Stimulated activated CD4-positive, alpha-beta T cell treated with anti-CD3 and anti-CD28 coated beads, Interleukin-12 subunit alpha, Interleukin-12 subunit beta, amount 100 ng/mL, for 24 hours (primary cell): ENCODE data around the gene RASGRF2.

Experiments
- DNase-seq, 2 experiments: peaks; one replicate each; pipeline ENCODE4 v3.0.0-alpha.2; 2020; ENCODE audit warnings: low read depth in 2 of 2

RASGRF2 gene

GRCh38 chr5:81204205-81204604, 244.0 kb downstream of the RASGRF2 start:
- no peak for DNase-seq

- DNase-seq = no peak
Observed at GRCh38 chr5:81205058-81205457, 244.9 kb downstream of the RASGRF2 start.

DNA sequence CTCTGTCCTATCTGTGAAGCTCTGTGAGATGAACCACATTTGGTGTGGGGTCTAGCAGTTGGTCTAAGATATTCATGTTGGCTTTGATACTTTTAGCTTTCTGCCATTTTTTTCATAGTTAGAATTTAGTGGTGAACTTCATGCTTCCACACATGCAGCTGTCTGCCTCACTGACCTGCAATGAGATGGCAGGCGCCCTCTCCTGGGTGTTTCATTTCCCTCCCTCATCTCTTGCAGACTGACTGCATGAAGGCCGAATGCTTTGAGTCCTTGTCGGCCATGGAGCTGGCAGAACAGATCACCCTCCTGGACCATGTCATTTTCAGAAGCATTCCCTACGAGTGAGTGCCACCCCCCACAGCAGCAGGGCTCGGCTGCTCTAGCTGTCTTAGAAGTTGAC, 246.8 kb downstream of the RASGRF2 start:
- DNase-seq = no peak

DNA sequence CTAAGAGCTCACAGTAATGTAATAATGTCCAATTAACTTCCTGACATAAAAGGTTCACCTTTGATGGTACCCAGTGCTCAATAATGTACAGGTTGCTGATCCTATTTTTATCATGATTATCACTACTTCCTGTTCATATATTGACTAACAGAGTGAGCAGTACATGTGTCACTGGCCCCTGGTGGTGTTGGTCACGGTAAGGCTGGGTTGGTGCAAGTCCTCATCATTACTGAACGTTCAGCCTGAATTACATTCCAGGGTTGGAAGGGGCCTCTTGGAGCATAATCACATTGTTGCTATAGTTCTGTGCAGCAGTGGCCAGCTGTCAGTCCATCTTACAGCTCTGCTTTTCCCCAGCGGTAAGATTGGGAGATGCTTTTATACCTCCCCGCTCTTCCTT, 248.7 kb downstream of the RASGRF2 start:
- no peak for DNase-seq

DNA sequence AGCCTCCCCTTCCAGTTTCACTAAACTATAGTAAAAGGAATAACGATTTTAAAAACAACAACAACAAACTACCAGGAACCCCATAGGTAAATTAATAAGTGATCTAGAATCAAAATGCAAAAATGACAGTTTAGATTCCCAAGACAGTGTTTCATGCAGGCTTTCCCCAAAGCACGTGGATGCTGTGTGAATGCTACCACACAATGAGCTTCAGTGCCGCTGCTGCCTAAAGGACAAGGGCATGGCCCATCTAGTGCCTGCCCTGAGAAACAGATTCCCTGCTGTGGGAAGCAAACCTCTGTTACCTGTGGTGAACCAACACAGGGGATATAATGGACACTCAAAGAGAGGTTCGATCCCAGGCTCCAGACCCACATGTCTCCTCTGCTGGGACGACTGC, 249.2 kb downstream of the RASGRF2 start:
- DNase-seq = no peak

GRCh38 chr5:81209869-81210493, 249.8 kb downstream of the RASGRF2 start:
- peak in 1 of 2 experiments; percentile 10 for DNase-seq

GRCh38 chr5:81212211-81212751, 252.1 kb downstream of the RASGRF2 start:
- no peak for DNase-seq

DNA sequence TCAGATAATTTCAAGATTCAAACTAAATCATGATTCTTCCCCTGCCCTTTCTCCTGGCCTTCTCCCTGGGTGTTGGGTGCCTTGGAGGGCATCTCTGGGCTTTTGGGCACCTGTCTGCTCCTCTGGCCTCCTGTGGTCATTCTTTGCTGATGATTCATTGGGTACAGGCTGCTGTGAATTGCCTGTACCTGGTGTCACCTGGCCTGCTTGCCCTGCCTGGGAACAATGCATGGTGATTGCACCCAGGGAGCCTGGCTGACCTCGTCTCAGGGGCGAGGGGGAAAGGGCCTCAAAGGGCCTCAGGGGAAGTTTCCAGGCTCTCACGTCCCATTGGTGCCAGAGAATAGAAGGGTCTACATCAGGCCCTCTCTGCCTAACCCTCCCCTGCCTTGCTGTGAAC, 252.9 kb downstream of the RASGRF2 start:
- DNase-seq = no peak

GRCh38 chr5:81214848-81215247, 254.7 kb downstream of the RASGRF2 start:
- DNase-seq = no peak

DNA sequence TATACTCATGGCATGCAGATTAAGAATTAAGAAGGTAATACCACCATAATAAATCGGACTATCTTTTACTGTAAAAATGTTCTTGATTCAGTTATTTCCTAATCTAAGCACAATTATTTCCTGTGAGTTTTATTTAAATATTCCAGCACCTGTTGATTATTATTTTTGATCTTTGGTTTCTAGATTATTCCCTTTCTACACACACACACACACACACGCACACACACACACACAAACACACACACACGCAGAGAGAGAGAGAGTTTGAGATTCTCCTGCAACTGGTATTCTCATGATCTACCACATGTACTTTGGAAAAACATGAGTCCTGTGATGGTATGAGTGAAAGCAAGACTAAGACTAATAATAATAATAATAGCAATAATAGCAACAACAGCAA, 256.0 kb downstream of the RASGRF2 start:
- no peak for DNase-seq

- DNase-seq = no peak
Observed at GRCh38 chr5:81219389-81219788, 259.2 kb downstream of the RASGRF2 start.

GRCh38 chr5:81222285-81222684, 262.1 kb downstream of the RASGRF2 start:
- no peak for DNase-seq

DNA sequence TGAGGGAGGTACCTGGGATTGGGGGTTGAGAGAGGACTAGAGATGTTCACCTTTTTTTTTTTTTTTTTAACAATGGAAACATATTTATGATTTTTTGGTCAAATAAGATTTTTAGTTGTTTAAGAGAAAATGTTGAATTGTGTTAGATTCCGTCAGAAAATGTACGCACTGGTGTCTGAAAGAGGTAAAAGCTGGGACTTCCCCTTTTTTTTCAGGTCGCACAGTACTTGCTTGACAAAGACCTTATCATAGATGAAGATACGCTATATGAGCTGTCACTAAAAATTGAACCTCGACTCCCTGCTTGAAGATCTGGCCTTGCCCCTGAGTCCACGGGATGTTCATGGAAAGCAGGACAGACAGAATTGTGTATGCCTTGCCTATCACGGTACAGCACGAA, 265.3 kb downstream of the RASGRF2 start:
- DNase-seq = no peak

DNA sequence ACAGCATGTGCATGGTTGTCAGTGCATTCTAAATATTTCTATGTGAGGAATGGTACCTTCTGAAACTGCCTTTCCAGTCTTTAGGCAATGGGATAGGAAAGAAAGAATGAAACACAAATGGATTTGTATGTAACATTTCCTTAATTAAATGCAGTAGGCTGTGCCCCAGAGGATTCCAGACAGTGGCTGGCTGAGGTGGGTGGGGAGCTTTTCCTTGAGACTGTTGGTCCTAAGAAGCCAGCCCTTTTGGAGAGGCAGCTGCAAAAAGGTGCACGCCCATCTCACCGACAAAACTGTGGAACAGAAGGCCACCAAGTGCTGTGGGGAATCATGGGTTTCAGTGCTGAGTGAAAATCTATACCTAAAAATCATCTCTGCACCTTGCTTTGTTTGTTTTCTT, 266.1 kb downstream of the RASGRF2 start:
- DNase-seq = no peak

DNA sequence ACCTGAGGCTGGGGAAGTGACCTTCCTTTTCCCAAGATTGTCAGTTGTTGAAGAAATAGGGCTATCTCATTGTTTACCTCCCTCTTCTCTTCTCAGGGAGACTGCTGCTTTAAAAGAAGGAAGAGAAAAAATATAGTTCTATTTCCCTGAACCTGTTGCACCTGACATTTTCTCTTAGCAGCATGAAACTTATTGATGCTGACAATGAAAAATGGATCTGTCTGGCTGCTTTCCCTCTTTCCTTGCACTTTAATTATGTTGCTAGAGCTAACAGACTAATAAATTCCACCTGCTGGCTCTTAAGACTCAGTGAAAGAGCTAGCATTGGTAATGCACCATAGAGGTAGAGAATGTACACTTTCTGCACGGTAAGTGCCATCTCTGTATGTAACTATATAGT, 266.8 kb downstream of the RASGRF2 start:
- DNase-seq = no peak

DNA sequence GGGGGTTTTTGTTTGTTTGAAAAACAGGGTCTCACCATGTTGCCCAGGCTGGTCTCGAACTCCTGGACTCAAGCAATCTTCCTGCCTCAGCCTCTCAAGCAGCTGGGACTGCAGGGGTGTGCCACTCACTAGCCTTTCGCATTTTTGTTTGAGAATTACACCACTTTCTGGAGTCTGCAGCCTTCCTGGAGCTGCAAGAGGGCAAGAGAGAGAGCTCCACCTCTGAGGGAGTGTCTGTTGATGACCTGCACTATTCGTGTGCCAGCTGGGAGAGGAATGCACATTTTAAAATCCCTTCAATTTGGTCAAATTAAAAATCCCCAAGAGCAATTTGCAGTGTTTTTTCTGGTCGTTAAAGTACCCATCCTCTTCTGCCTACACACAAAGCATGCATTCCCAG, 267.9 kb downstream of the RASGRF2 start:
- no peak for DNase-seq

GRCh38 chr5:81230416-81230815, 270.3 kb downstream of the RASGRF2 start:
- no peak for DNase-seq

DNA sequence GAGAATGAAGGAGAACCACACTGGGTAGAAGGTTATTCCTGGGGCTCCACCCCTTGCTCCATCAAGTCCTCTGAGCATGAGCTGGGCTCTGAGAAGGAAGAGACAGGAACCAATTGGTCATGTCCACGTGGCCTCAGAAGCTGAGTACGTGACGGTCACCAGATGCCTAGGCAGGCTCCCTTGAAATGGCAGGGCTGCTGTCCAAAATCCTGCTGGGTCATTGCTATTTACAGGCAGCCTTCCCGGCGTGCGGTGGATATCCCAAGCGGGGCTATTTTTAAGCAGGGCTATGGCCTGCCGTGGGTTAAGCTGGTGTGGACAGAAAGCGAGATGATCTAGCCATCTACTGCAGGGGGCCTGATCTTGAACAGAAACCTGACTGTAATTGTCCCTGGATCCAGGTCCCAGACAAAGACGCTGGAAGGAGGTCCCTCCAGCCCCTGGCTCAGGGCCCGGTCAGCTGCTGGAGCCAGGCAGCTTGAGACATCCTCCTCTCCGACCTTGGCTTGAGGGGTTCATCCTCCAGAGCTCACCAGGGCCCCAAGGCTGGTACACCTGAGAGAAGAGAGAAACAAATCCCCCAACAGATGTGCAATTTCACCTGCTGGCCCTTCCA, 272.4 kb downstream of the RASGRF2 start:
- DNase-seq = no peak

- no peak for DNase-seq
Observed at GRCh38 chr5:81233080-81233634, 273.0 kb downstream of the RASGRF2 start, which contains the start of gene CKMT2. CKMT2 (plus strand) TSS chr5:81233322; CDS start chr5:81251133, 17,811 bp downstream.

DNA sequence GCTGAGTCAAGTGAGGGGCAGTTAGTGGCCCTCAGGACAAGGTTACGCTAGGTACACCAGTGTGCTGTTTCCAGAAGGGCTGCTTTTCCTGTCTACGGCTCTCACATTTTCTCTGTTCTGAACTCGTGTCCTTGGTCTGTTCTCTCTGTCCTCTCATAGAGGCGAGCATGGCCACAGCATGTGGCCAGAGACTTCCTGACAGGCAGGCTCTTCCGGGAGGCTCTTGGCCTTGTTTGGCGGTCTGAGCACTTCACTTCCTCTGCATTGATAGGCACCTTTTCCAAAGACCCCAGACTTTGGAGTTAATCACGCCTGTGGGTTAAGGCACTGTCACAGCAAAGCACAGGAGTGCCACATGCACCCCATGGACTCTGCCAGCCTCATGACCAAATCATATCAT, 274.1 kb downstream of the RASGRF2 start:
- no peak for DNase-seq

DNA sequence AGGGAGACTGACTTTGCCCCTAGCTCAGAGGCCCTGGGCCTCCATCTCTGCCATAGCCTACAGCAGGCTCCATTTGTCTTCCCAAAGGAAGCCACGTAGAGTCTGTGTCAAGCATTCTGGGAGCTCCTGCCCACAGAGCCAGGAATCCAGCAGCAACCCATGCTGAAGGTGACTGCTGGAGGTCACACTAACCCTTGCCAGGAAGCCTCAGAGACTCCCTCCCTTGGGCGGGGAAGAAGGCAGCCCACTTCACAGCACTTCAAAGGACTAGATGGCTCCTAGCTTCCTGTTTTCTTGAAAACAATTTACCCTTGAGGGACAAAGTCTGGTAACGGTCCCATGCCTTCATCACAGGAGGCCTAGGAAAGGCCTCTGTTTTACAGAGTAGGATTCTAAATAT, 274.6 kb downstream of the RASGRF2 start:
- no peak for DNase-seq

GRCh38 chr5:81235287-81236072, 275.3 kb downstream of the RASGRF2 start:
- no peak for DNase-seq
